ENCODE data around the gene MPPED1. TPM values are rescaled to one million over a fixed set of nuclear protein-coding genes. Genes with fewer than 3 reads are reported as not detected.

The MPPED1 gene
- polyA plus RNA-seq, 1 of the 3 experiments (the other 2 are of a cell fraction): 0.03 TPM

DNA sequence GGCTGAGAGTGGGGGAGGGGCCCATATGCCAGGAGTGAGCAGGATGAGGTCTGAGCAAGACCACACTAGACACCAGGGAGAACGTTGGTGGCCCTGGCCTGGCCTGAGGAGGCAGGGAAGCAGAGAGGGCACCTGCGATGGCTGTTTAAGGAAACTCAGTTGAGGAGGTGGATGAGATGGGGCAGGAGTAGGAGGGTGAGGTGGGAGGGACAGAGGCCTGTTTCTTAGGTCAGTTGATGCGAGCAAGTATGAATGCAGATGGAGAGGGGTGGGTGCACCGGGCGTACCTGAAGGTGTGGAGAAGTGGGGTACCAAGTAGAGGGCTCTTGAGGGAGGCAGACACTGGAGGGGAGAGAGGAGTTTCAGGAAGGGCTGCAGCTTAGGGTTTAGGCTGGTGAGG, 10.6 kb upstream of the MPPED1 start:
- no peak for DNase-seq
- Histone ChIP-seq H3K27ac (ENCODE audit: low read depth in 2 of 2, low read length in 1 of 2) (no peak overlapping the region), H3K4me3 (ENCODE audit: low read depth in 2 of 2, low read length in 1 of 2) (no peak overlapping the region), H2AFZ (ENCODE audit: low read depth) (no peak overlapping the region), H3F3A (replicated peaks; ENCODE audit: insufficient read depth) (no peaks in the 10 kb centered on the region), H3K36me3 (replicated peaks in 1 of 2; ENCODE audit: control insufficient read depth in 1 of 2, insufficient read depth in 2 of 2, low read length in 1 of 2) (no peaks in the 10 kb centered on the region), H3K9me2 (no peaks in the 10 kb centered on the region), H3K9ac (no peak overlapping the region), H3K4me2 (no peak overlapping the region), H3K4me1 (ENCODE audit: control insufficient read depth in 1 of 2, insufficient read depth in 2 of 2, low read depth in 1 of 2, low read length in 1 of 2) (no peaks in the 10 kb centered on the region), H4K20me1 (ENCODE audit: insufficient read depth) (no peaks in the 10 kb centered on the region), H3K79me2 (ENCODE audit: insufficient read depth) (no peaks in the 10 kb centered on the region), H3K9me3 (no peaks in the 10 kb centered on the region), H3K27me3 (ENCODE audit: insufficient read depth) (no peaks in the 10 kb centered on the region)
- CTCF ChIA-PET: no interaction called here
- POLR2A ChIA-PET: no interaction called here
- no peak for TF ChIP-seq CHD2 (IDR thresholded peaks at IDR 0.05; ENCODE audit: low read length, partially characterized antibody)
- no peak for TF ChIP-seq YY1 (IDR thresholded peaks at IDR 0.05; ENCODE audit: low read depth)
- TF ChIP-seq MXI1 (IDR thresholded peaks at IDR 0.05; ENCODE audit: low read depth, low read length): no peak
- TF ChIP-seq, protein P1, sequence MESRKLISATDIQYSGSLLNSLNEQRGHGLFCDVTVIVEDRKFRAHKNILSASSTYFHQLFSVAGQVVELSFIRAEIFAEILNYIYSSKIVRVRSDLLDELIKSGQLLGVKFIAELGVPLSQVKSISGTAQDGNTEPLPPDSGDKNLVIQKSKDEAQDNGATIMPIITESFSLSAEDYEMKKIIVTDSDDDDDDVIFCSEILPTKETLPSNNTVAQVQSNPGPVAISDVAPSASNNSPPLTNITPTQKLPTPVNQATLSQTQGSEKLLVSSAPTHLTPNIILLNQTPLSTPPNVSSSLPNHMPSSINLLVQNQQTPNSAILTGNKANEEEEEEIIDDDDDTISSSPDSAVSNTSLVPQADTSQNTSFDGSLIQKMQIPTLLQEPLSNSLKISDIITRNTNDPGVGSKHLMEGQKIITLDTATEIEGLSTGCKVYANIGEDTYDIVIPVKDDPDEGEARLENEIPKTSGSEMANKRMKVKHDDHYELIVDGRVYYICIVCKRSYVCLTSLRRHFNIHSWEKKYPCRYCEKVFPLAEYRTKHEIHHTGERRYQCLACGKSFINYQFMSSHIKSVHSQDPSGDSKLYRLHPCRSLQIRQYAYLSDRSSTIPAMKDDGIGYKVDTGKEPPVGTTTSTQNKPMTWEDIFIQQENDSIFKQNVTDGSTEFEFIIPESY (IDR thresholded peaks at IDR 0.05; ENCODE audit: borderline replicate concordance, low read depth): no peak
- TF ChIP-seq, protein P2, sequence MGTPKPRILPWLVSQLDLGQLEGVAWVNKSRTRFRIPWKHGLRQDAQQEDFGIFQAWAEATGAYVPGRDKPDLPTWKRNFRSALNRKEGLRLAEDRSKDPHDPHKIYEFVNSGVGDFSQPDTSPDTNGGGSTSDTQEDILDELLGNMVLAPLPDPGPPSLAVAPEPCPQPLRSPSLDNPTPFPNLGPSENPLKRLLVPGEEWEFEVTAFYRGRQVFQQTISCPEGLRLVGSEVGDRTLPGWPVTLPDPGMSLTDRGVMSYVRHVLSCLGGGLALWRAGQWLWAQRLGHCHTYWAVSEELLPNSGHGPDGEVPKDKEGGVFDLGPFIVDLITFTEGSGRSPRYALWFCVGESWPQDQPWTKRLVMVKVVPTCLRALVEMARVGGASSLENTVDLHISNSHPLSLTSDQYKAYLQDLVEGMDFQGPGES (IDR thresholded peaks at IDR 0.05; ENCODE audit: low read depth, low read length): no peak
- no peak for TF ChIP-seq RAD21 (IDR thresholded peaks at IDR 0.05; ENCODE audit: low read length)
- no peak for TF ChIP-seq TEAD4 (IDR thresholded peaks at IDR 0.05; ENCODE audit: borderline replicate concordance, insufficient read depth)
- TF ChIP-seq RFX5 (IDR thresholded peaks at IDR 0.05; ENCODE audit: low read length): no peak
- TF ChIP-seq, protein P3, sequence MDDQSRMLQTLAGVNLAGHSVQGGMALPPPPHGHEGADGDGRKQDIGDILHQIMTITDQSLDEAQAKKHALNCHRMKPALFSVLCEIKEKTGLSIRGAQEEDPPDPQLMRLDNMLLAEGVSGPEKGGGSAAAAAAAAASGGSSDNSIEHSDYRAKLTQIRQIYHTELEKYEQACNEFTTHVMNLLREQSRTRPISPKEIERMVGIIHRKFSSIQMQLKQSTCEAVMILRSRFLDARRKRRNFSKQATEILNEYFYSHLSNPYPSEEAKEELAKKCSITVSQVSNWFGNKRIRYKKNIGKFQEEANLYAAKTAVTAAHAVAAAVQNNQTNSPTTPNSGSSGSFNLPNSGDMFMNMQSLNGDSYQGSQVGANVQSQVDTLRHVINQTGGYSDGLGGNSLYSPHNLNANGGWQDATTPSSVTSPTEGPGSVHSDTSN (IDR thresholded peaks at IDR 0.05): no peak
- TF ChIP-seq EZH2phosphoT487 (IDR thresholded peaks at IDR 0.05; ENCODE audit: borderline replicate concordance, low read depth): no peak
- no peak for TF ChIP-seq TAF1 (IDR thresholded peaks at IDR 0.05; ENCODE audit: borderline replicate concordance, low read depth, low read length)
- TF ChIP-seq SIN3A (IDR thresholded peaks at IDR 0.05; ENCODE audit: borderline replicate concordance, low read depth, low read length): no peak
- WGBS (ENCODE audit: low lambda C conversion rate): 60% methylated on average over 5 of the region's 5 CpGs

DNA sequence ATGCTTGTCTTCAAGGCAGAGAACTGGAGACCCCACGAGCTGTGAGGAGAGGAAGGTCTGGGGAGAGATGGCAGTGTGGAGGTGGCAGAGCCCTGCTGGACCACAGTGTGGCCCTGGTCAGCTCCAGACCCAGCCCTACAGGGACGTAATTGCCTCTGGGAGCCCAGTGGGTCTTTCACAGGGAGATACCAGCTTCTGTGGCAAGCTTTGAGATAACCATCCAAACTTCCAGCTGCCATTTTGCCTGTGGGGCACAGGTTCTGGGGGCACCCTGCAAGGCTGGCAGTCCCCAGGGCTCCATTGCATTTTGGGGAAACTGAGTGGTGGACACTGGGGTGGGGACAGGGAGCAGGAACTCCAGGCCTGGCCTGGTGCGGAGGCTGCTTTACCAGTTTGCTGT, 10.2 kb upstream of the MPPED1 start:
- no peaks in the 10 kb centered on the region for H4K20me1 ChIP-seq (ENCODE audit: insufficient read depth)
- ChIA-PET CTCF (no interaction called here), POLR2A (no interaction called here)

More for the DNA sequence above, 10.2 kb upstream of the MPPED1 start:
- H3K9ac ChIP-seq: no peak overlapping the region
- H3K4me1 ChIP-seq (ENCODE audit: control insufficient read depth in 1 of 2, insufficient read depth in 2 of 2, low read depth in 1 of 2, low read length in 1 of 2): no peaks in the 10 kb centered on the region
- H3K79me2 ChIP-seq (ENCODE audit: insufficient read depth): no peaks in the 10 kb centered on the region
- no peak overlapping the region for H2AFZ ChIP-seq (ENCODE audit: low read depth)
- H3K27me3 ChIP-seq (ENCODE audit: insufficient read depth): no peaks in the 10 kb centered on the region
- no peaks in the 10 kb centered on the region for H3K9me3 ChIP-seq
- H3K4me3 ChIP-seq (ENCODE audit: low read depth in 2 of 2, low read length in 1 of 2): no peak overlapping the region
- H3K9me2 ChIP-seq: no peaks in the 10 kb centered on the region
- no peak for DNase-seq
- H3K4me2 ChIP-seq: no peak overlapping the region
- H3F3A ChIP-seq (replicated peaks; ENCODE audit: insufficient read depth): no peaks in the 10 kb centered on the region
- 29% methylated on average over 2 of the region's 3 CpGs for WGBS (ENCODE audit: low lambda C conversion rate)
- no peaks in the 10 kb centered on the region for H3K36me3 ChIP-seq (replicated peaks in 1 of 2; ENCODE audit: control insufficient read depth in 1 of 2, insufficient read depth in 2 of 2, low read length in 1 of 2)
- TF ChIP-seq MEF2A (IDR thresholded peaks at IDR 0.05; ENCODE audit: borderline replicate concordance, low read depth): no peak
- no peak for TF ChIP-seq FOXM1 (IDR thresholded peaks at IDR 0.05; ENCODE audit: low read depth)
- TF ChIP-seq, protein P4, sequence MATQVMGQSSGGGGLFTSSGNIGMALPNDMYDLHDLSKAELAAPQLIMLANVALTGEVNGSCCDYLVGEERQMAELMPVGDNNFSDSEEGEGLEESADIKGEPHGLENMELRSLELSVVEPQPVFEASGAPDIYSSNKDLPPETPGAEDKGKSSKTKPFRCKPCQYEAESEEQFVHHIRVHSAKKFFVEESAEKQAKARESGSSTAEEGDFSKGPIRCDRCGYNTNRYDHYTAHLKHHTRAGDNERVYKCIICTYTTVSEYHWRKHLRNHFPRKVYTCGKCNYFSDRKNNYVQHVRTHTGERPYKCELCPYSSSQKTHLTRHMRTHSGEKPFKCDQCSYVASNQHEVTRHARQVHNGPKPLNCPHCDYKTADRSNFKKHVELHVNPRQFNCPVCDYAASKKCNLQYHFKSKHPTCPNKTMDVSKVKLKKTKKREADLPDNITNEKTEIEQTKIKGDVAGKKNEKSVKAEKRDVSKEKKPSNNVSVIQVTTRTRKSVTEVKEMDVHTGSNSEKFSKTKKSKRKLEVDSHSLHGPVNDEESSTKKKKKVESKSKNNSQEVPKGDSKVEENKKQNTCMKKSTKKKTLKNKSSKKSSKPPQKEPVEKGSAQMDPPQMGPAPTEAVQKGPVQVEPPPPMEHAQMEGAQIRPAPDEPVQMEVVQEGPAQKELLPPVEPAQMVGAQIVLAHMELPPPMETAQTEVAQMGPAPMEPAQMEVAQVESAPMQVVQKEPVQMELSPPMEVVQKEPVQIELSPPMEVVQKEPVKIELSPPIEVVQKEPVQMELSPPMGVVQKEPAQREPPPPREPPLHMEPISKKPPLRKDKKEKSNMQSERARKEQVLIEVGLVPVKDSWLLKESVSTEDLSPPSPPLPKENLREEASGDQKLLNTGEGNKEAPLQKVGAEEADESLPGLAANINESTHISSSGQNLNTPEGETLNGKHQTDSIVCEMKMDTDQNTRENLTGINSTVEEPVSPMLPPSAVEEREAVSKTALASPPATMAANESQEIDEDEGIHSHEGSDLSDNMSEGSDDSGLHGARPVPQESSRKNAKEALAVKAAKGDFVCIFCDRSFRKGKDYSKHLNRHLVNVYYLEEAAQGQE (IDR thresholded peaks at IDR 0.05; ENCODE audit: low read depth, low read length): no peak
- no peak for TF ChIP-seq GATA2 (CRISPR knock-in tag; IDR thresholded peaks at IDR 0.05)
- TF ChIP-seq, protein P5, sequence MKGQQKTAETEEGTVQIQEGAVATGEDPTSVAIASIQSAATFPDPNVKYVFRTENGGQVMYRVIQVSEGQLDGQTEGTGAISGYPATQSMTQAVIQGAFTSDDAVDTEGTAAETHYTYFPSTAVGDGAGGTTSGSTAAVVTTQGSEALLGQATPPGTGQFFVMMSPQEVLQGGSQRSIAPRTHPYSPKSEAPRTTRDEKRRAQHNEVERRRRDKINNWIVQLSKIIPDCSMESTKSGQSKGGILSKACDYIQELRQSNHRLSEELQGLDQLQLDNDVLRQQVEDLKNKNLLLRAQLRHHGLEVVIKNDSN (IDR thresholded peaks at IDR 0.05; ENCODE audit: borderline replicate concordance, low read depth): no peak
- TF ChIP-seq EP300 (IDR thresholded peaks at IDR 0.05; ENCODE audit: borderline replicate concordance in 1 of 2, low read depth in 1 of 2, low read length in 1 of 2): no peak
- TF ChIP-seq NFIC (IDR thresholded peaks at IDR 0.05; ENCODE audit: borderline replicate concordance): no peak
- no peak overlapping the region for H3K27ac ChIP-seq (ENCODE audit: low read depth in 2 of 2, low read length in 1 of 2)
